Ishikawa (cell line): ENCODE data around the gene ZNF532.

Source experiments
- CEBPB ChIP-seq: IDR thresholded peaks from 2 replicates; pipeline ENCODE4 v1.6.1; 2012
- CREB1 ChIP-seq: IDR thresholded peaks from 2 replicates; pipeline ENCODE4 v1.6.1; 2012; ENCODE audit warnings: low read depth
- EGR1 ChIP-seq: IDR thresholded peaks from 2 replicates; pipeline ENCODE4 v1.6.1; 2012
- EP300 ChIP-seq: IDR thresholded peaks from 2 replicates; pipeline ENCODE4 v1.6.1; 2012; ENCODE audit warnings: borderline replicate concordance
- FOXM1 ChIP-seq: IDR thresholded peaks from 2 replicates; pipeline ENCODE4 v1.6.1; 2012; ENCODE audit warnings: low read depth, borderline replicate concordance
- NFIC ChIP-seq: IDR thresholded peaks from 2 replicates; pipeline ENCODE4 v1.6.1; 2012
- RAD21 ChIP-seq: IDR thresholded peaks from 2 replicates; pipeline ENCODE4 v1.6.1; 2012; ENCODE audit warnings: low read depth
- TAF1 ChIP-seq: IDR thresholded peaks from 2 replicates; pipeline ENCODE4 v1.6.1; 2012; ENCODE audit warnings: low read depth, mild to moderate bottlenecking
- TCF12 ChIP-seq: IDR thresholded peaks from 2 replicates; pipeline ENCODE4 v1.6.1; 2012; ENCODE audit warnings: low read depth
- TEAD4 ChIP-seq: IDR thresholded peaks from 2 replicates; pipeline ENCODE4 v1.6.1; 2012
- YY1 ChIP-seq: IDR thresholded peaks from 2 replicates; pipeline ENCODE4 v1.6.1; 2012; ENCODE audit warnings: low read depth
- ZBTB7A ChIP-seq: IDR thresholded peaks from 2 replicates; pipeline ENCODE4 v1.6.1; 2012; ENCODE audit warnings: low read depth
- TF ChIP-seq, protein P1 (sequence below): IDR thresholded peaks from 2 replicates; pipeline ENCODE4 v1.6.1; 2012
- TF ChIP-seq, protein P2 (sequence below): IDR thresholded peaks from 2 replicates; pipeline ENCODE4 v1.6.1; 2012
- TF ChIP-seq, protein P3 (sequence below): IDR thresholded peaks from 2 replicates; pipeline ENCODE4 v1.6.1; 2012; ENCODE audit warnings: low read depth, mild to moderate bottlenecking

The ZNF532 gene

DNA sequence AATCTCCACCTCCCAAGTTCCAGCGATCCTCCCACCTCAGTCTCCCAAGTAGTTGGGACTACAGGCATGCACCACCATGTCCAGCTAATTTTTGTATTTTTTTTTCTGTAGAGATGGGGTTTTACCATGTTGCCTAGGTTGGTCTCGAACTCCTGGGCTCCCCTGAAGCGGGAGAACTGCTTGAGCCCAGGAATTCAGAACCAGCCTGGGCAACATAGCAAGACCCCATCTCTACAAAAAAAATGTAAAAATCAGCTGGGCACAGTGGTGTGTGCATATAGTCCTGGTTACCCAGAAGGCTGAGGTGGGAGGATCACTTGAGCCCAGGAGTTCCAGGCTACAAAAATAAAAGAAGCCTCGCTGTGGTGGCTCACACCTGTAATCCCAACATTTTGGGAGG, 12.0 kb upstream of the ZNF532 start:
- no peak for TF ChIP-seq CEBPB
- TF ChIP-seq CREB1: no peak
- no peak for TF ChIP-seq ZBTB7A
- TF ChIP-seq TEAD4: no peak
- no peak for TF ChIP-seq EP300
- TF ChIP-seq EGR1: no peak
- no peak for TF ChIP-seq NFIC
- TF ChIP-seq YY1: no peak
- no peak for TF ChIP-seq FOXM1
- TF ChIP-seq, protein P1, sequence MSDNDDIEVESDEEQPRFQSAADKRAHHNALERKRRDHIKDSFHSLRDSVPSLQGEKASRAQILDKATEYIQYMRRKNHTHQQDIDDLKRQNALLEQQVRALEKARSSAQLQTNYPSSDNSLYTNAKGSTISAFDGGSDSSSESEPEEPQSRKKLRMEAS: no peak
- TF ChIP-seq TCF12: no peak
- TF ChIP-seq, protein P2, sequence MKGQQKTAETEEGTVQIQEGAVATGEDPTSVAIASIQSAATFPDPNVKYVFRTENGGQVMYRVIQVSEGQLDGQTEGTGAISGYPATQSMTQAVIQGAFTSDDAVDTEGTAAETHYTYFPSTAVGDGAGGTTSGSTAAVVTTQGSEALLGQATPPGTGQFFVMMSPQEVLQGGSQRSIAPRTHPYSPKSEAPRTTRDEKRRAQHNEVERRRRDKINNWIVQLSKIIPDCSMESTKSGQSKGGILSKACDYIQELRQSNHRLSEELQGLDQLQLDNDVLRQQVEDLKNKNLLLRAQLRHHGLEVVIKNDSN: no peak
- TF ChIP-seq, protein P3, sequence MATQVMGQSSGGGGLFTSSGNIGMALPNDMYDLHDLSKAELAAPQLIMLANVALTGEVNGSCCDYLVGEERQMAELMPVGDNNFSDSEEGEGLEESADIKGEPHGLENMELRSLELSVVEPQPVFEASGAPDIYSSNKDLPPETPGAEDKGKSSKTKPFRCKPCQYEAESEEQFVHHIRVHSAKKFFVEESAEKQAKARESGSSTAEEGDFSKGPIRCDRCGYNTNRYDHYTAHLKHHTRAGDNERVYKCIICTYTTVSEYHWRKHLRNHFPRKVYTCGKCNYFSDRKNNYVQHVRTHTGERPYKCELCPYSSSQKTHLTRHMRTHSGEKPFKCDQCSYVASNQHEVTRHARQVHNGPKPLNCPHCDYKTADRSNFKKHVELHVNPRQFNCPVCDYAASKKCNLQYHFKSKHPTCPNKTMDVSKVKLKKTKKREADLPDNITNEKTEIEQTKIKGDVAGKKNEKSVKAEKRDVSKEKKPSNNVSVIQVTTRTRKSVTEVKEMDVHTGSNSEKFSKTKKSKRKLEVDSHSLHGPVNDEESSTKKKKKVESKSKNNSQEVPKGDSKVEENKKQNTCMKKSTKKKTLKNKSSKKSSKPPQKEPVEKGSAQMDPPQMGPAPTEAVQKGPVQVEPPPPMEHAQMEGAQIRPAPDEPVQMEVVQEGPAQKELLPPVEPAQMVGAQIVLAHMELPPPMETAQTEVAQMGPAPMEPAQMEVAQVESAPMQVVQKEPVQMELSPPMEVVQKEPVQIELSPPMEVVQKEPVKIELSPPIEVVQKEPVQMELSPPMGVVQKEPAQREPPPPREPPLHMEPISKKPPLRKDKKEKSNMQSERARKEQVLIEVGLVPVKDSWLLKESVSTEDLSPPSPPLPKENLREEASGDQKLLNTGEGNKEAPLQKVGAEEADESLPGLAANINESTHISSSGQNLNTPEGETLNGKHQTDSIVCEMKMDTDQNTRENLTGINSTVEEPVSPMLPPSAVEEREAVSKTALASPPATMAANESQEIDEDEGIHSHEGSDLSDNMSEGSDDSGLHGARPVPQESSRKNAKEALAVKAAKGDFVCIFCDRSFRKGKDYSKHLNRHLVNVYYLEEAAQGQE: no peak
- TF ChIP-seq RAD21: no peak
- no peak for TF ChIP-seq TAF1

DNA sequence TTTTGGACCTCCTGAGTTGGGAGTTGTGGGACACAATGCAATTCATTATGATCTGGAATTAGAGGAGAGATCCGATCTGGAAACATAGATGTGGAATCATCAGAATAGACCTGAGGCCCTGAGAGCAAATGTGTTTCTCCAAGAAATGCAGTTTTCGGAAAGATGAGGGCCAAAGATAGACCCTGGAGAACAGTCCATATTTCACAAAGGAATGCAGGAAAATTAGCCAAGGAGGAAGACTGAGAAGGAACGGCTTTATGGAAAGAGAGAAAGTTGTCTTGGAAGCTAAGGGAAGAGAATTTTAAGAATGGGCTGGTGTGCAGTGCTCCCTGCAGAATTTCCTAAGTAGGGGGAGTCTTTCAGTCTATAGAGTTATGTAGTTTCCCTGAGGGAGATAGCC, 11.1 kb upstream of the ZNF532 start:
- TF ChIP-seq EGR1: no peak
- TF ChIP-seq TCF12: no peak
- no peak for TF ChIP-seq ZBTB7A
- TF ChIP-seq YY1: no peak
- no peak for TF ChIP-seq TAF1
- no peak for TF ChIP-seq CREB1
- TF ChIP-seq NFIC: no peak
- TF ChIP-seq FOXM1: no peak
- no peak for TF ChIP-seq EP300
- TF ChIP-seq, protein P1: no peak
- TF ChIP-seq, protein P2: no peak
- no peak for TF ChIP-seq CEBPB
- TF ChIP-seq RAD21: no peak
- no peak for TF ChIP-seq TEAD4

DNA sequence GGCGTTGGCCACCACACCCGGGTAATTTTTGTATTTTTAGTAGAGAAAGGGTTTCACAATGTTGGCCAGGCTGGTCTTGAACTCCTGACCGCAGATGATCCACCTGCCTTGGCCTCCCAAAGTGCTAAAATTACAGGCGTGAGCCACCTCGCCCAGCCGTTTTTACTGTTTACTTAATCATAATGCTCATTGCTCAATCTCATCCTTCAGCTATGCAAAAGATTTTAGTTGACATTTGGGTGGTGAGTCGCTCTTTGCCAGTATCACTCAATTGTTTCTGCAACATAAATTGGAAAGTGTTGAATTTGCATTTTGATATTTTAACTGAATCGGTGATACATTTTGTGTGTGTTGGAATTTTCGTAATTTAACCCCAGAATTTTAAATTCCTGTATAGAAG, 7.8 kb upstream of the ZNF532 start:
- TF ChIP-seq CEBPB (0 out of 2 replicates have a peak, but pooled peaks have one; percentile 41), RAD21 (no peak)

DNA sequence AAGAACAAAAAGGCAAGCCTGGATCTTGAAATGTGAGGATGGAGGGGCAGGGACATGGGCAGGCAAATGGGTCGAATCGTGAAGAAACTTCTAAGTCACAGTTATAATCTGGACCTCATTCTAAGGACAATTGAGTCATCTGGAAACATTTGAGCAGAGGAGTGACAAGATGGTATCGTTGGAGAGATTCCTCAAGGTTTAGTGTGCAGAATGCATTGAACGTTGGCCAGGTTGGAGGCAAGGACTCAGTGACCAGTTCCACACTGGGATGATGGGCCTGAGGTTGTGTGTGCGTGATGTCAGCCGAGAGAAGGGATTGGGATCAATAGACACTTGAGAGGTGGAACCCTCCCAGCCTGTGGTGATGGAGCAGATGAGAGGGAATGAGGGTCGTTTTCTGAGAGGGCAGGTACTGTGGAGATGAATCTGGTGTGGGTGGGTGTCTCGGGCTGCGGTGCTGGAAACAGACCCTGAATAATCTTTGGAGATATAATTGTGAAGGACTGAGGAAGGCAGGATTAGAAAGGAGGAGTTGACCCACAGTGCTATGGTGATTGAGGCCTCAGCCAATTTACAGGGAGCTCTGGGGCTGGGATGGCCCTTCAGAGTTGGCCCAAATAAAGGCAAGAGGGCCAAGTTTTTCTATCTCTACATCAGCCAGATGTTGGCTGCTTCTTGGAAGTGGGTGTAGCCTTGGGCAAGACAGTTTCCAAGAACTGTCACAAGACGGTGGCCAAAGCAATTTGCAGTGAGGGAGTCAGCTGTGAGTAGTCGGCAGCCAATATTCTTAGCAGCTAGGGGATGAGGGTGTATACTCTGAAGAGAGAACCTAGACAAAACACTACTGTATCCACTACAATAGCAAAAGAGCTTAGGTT, 5.8 kb upstream of the ZNF532 start:
- no peak for TF ChIP-seq TAF1
- no peak for TF ChIP-seq CREB1
- TF ChIP-seq TCF12: no peak
- TF ChIP-seq, protein P1: no peak
- TF ChIP-seq RAD21: no peak
- no peak for TF ChIP-seq NFIC
- no peak for TF ChIP-seq TEAD4
- TF ChIP-seq, protein P2: no peak
- TF ChIP-seq FOXM1: no peak
- TF ChIP-seq, protein P3: no peak
- no peak for TF ChIP-seq CEBPB
- TF ChIP-seq YY1: no peak
- no peak for TF ChIP-seq ZBTB7A
- no peak for TF ChIP-seq EP300
- no peak for TF ChIP-seq EGR1

DNA sequence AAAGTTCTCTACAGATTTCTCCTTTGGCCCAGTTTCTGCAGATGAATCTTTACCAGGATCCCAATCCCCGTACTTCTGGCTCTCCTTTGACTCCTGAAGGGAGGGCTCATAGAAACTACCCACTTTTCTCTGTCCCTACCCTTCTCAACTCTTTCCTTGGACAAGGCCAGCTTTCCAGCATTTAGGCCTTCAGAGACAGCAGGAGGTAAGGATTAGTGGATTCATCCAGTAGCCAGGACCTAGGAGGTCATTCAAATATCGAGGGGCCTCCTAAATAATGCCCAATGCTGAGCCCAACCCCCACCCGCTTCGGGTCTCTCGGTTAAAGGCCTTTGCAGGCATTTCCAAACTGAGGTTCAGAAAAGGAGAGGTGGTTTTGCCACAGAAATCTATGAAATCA, 4.8 kb upstream of the ZNF532 start:
- TF ChIP-seq TAF1 (no peak), TEAD4 (no peak), CEBPB (no peak), TCF12 (no peak), ZBTB7A (no peak), FOXM1 (no peak), RAD21 (no peak), NFIC (no peak), EGR1 (no peak), EP300 (no peak), CREB1 (no peak), YY1 (no peak)
- TF ChIP-seq, protein P1: no peak
- TF ChIP-seq, protein P2: no peak
- TF ChIP-seq, protein P3: no peak
